Activated CD4-positive, CD25-positive, alpha-beta regulatory T cell treated with anti-CD3 and anti-CD28 coated beads, Interleukin-2, amount 50 U/mL, for 72 hours (primary cell): ENCODE data around the gene ARHGAP4.

Experiments used
- DNase-seq: peaks from one replicate; pipeline ENCODE4 v3.0.0; 2021

The ARHGAP4 gene

DNA sequence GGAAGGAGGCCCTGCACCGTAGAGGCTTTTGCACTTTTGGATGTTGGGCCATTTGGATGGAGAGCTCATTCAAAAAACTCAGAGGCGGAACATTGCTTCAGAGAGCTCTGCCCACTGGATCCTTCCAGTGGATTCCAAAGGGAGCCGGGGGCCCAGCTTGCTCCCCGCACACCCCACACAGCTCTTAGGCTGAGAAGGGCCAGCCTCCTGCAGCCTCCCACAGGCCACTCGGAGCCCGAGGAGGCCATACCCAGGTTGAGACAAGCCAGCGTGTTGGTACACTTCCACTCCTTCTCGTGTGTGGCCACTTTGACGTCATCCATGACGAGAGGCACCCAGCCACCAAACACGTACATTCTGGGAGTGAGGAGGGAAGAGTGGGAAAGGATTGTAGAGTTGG is 35.2 kb upstream of the ARHGAP4 start:
- no peak for DNase-seq

DNA sequence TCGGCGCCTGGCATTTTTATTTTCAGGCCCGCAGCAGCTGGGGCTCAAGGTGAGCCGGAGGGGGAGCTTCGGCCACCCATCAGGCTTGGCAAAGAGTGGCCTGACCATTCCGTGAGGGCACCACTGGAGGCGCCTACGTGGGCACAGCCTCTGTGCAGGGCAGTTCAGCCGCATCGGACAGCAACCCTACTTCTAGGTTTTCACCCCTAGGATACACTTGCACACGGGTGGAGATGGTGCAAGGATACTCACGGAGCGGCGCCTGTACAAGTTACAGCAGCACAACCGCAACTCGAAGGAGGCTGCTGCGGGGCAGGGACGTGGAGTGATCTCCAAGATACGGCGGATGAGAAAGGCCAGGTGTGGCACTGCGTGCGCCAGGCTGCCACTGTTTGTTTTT is 34.7 kb upstream of the ARHGAP4 start:
- DNase-seq, result no peak

DNA sequence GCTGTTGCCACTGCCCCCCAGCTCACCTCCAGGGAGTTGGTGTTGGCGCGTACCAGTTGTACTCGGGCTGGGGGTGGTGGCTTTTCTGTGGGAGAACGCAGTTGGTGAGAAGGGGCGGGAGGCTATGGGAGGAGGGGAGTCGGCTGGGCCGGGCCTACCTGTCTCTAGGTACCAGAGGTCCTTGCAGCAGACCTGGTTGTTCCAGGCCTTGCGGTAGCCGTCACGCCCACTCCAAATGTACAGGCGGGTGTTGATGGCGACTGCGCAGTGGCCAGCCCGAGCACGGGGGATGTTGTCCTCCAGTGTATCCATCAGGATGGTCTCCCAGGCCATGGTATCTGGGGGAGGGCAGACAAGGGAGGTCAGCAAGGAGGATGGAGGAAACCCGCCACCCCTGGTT is 34.0 kb upstream of the ARHGAP4 start:
- no peak for DNase-seq

DNA sequence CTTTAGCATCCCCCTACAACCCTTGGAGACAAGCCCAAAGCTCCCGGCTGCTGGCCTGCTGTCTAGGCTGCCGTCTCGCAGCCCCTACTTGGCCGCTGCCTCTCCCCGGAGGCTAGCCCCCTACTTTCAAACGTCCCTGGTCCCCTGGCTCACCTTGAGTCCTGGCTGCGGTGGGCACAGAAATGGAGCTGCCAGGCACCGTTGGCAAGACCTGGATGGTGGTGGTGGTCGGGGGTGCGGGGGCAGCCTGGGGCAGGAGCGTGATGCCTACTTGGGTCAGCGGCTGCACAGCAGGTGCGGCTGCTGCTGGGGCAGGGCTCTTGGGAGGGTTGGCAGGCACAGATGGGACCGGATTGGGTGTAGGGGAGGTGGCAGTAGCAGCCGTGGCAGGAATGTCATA is 33.6 kb upstream of the ARHGAP4 start:
- DNase-seq, result no peak

DNA sequence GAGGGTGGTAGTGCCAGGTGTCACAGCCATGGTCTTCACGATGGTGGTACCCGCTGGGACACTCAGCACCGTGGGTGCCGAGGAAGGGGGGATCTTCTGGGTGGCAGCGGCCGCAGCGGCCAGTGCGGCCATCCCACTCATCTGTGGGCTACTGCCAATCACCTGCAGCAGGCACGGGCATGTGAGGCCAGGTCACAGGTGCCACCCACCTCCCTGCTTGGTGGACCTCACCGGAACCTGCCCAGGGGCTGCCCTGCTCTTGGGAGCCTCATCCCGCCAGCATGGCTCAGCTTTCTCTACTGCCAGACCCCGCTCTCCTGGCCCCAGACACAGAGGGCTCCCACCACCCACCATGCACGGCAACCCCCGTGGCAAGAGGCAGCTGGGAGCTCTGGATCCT is 32.5 kb upstream of the ARHGAP4 start:
- DNase-seq, result no peak

DNA sequence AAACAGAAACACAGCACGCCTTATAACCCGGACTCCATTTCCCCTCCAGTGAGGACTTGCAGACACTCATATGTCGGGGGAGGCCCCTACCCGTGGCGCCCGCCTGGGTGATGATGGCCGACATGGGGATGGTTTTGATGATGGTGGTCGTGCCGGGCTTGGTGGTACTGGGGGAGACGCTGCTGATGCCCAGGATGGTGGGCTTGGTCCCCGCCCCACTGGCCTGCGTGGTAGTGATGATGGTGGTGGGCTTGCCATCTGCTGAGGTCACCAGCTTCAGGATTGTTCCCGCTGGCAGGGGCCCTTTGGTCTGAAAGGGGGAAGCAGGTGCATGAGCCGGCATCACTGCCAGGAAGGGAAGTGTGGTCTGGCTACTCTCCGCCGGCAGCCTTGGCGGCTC is 31.2 kb upstream of the ARHGAP4 start:
- DNase-seq, result no peak

DNA sequence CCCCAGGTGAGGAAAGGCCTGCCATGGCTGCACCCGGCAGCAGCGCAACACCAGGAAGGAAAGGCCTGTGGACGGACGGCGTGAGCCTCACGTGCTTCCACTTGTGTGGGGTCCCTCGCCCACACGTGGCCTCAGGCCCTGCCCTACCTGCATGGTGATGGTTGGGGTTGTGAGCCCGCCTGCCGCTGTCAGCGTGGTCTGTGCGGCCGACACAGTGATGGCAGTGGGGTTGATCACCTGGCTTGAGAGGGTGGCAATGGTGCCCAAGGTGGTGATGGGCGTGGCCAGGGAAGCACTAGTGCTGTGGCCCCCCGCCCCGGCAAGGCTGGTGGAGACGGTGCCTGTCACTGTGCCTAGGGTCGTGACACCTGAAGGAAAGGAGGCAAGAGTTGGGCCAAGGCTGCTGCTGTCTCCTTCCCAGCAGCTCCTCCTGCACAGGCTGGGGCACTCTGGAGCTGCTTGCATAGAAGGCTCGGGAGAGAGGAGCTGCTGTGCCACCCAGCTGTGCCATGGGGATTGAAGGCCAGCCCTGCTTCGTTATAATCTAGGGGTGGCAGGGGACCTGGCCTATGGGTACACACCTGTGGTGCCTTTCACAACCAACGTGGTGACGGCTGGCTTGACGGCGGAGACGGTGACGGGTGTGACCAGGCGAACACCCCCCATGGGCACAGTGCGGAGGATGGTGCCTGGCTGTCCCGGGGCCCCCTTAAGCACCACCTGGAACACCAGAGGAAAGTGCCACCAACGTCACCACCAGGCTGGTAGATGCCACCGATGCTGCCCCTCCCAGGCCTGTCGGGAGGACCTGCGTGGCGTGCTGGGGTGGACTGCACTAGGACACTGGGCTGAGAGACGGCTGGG is 30.2 kb upstream of the ARHGAP4 start:
- no peak for DNase-seq

DNA sequence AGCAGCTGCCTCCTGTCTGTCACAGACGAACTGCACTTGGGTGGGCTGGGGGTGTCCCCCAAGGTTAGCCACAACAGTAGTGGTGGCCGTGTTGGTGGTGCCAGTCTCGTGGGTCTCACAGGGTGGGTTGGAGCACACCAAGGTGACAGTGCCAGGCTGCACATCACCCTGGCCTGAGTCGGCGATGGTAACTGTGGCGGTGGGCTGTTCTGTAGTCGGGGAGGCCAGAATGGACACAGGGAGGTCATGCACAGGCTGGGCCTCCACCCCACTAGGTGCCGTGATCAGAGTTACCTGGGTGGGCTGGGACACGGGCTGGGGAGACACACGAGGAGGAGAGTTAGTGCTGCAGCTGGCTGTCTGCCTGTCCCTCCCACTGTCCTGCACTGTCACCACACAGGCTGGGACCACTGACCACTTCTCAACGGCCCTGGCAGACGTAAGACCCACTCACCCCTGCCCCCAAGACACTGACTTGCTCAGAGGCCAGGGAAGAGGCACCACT is 29.2 kb upstream of the ARHGAP4 start:
- DNase-seq, result no peak

DNA sequence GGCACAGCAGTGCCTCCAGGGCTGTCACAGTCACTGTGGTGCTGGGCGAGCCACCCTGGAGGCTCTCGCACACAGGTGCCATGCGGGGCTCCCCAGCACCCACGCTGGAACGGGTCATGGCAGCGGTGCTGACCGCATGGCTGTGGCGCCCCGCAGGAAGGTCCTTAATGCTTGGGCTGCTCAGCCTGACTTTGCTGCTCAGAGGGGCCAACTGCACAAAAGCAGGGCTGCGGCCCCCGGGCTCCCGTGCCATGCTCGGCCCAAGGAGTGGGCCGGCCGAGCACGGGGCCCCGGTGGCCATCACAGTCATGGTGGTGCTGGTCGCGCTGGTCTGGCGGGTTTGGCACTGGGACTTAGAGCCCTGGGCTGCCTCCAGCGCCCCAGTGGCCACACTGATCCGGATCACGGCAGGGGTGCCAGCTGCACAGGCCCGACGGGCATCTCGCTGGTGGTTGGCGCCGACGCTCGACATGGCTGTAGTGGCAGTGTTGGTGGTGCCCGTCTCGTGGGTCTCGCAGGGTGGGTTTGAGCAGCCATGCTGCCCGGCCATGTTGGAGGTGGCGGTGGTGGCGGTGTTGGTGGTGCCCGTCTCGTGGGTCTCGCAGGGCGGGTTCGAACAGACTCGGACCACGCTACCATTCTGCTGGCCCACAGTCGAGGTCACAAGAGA is 28.6 kb upstream of the ARHGAP4 start:
- no peak for DNase-seq

DNA sequence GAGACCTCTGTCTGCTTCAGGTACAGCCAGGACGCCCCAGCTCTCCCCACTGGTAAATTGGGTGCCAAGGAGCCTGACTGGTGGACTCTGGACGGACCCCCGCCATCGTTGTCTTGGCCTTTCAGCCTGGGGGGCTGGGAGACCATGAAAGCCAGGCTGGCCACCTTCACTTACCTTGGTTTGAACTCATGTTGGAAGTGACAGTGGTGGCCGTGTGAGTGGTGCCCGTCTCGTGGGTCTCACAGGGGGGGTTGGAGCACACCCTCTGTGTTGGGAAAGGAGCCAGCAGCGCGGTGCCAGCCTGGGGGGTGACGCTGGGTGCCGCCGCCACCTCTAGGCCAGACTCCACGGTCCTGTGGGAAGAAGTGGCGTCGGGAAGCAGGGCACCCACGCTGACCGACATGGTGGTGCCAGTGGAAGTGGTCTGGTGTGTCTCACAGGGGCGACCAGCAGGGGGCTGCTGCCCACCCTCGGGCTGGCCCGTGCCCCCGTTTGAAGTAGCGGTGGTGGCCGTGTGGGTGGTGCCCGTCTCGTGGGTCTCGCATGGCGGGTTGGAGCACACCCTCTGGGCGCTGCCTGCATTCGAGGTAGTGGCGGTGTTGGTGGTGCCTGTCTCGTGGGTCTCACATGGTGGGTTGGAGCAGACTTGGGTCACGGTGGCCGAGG is 28.0 kb upstream of the ARHGAP4 start:
- DNase-seq, result no peak

DNA sequence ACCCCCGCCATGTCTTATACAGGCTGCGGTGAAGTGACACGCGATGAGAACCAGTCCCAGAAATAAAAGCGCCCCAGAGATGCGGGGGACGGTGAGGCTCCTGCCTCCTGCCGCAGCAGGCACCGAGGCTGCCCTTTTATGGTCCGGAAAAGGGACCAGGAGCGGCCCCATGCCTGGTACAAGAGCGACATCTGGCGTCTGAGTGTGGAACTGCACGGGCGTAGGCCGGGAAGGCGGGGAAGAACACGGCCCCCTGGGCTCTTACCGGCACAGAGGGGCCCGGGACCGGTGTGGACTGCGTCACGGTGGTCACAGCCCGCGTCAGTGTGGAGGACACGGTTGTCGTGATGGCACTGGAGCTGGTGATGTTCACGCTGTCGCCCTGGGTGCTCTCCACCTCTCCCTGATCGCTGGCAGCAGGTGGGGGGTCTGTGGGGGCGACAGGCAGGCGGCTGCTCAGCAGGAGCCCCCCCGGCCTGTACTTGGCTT is 27.3 kb upstream of the ARHGAP4 start:
- peak; percentile 84 for DNase-seq

DNA sequence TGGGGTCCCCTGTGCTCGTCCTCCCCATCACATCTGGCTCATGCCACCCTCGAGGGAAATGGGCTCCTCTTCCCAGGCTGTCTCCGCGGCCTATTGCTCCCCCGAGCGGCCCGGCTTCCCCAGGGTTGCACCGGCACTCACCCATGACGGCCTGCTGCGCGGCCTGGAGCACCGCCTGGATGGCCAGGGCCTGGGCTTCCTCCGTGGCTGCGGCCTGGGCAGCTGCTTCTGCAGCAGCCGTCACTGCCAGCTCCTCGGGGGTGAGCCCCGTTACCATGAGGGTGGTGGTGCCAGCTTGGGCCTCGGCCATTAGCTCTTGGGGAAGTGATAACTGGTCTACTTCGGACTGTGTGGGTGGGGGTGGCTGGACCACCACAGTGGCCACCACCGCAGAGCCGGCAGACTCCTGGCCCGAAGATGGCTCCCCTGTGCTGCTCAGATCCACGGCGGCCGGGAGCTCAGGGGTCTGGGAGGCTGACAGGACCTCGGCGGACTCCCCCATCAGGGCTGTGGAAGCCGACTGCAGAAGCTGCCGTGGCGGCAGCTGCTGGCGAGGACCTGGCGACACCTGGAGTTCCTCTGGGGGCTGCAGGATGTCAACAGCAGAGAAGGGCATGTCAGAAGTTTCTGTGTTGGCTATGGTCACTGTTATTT is 26.4 kb upstream of the ARHGAP4 start:
- DNase-seq, result no peak

DNA sequence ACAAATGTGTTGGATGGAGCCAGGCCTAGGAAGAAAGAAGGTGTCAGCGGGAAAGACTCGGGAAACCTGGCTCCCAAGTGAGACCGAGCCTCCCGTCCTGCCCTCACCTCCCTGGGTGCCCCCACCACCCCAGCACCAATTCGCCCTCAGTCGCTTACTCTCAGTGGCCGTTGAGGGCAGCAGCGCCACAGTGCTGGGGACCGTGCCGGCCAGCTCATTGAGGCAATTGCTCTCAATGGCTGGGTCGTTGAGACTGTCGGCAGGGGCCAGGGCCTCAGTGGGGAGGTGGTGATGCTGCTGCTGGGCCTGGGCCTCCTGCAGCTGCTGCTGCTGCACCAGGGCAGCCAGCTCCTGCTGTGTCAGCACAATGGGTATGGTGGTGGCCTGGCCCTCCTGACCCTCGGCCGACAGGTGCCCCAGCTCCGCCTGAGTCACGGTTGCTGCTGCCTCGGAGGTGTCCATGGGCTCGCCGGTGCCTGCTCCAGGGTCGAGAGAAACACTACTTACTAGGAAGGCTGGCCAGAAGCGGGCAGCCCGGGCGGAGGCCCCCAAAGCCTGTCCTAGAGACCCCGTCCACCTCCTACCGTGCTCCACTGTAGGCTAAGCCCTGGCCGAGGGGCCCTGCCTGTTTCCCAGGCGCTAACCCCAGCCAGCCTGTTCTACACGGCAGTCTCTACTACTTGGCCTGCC is 25.8 kb upstream of the ARHGAP4 start:
- DNase-seq, result no peak

DNA sequence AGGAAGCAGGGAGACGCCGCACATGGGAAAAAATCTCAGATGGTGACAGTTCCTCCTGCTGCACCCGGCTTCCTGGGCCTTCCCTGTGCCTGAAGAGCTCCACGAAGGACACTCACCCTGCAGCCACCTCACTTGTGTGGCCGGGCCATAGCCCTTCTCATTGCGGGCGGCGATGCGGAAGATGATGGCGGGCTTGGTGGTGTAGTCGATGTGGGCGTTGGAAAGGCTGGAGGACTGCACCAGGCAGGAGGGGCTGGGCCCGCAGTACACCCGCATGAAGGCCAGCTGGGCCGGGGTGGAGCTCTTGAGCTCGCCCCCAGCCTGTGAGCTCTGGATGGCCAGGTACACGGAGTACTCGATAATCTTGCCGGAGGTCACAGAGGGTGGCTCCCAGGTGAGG is 24.1 kb upstream of the ARHGAP4 start:
- DNase-seq, result no peak

DNA sequence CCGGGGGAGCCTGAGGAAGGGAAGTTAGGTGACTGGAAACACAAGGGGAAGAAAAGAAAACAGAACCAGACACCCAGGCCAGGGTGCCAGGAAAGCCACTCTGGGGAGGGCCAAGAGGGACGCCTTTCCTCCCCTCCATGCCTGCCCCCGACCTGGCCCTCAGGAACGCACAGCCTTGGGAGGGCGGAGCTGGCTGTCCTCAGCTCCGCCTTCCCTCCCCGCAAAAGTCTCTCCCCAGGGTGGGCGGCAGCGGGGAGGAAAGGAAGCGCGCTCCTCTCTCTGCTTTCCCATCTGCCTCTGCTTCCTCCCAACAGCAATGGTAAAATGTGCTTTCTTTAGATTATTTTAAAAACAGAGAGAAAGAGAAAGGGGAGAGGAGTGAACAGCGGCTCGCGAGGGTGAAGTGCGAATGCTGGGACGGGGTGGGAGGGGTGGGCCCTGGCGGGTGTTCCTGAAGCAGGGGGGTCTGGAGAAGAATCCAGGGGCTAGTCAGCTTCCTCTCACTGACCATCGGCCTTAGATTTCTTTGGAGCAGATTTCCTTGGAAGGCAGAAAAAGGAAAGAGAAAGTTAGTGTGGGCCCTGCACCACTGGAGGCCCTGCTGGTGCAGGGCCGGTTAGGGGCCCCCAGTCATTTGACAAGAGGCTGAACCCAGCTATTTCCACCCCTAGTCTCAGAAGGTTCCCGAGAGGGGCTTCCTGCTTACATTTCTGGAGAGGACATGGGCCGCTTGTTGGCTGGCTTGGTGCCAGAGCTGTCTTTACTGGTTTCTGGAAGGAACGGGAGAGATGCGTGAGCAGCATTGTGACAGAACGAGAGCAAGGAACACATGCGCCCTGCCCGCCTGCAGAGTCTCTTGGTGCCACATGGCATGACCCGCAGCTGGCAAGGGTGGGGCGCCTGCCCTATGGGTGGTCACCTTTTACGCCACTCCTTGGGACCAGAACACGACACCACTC is 23.1 kb upstream of the ARHGAP4 start:
- DNase-seq, result no peak

DNA sequence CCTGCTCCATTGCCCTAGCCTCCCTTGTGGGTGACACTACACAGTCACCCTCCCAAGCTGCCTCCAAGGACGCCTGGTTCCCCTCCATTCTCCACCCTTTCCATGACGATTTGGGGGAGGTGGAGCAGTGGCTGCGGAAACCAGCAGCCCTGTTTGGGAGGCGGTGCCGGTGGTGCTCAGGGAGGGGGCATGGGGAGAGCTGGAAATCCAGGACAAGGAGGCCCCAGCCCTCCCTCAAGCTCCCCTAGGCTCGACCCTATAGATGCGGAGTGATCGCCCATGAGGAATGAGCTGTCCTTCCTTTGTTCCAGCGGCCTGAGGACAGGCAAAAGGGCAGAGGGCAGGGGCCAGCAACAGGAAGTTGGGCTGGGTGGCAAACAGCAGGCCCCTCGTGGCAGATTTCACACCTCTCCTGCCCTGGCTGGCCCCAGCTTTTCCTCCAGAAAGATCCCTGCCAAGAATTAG is 22.0 kb upstream of the ARHGAP4 start:
- no peak for DNase-seq

DNA sequence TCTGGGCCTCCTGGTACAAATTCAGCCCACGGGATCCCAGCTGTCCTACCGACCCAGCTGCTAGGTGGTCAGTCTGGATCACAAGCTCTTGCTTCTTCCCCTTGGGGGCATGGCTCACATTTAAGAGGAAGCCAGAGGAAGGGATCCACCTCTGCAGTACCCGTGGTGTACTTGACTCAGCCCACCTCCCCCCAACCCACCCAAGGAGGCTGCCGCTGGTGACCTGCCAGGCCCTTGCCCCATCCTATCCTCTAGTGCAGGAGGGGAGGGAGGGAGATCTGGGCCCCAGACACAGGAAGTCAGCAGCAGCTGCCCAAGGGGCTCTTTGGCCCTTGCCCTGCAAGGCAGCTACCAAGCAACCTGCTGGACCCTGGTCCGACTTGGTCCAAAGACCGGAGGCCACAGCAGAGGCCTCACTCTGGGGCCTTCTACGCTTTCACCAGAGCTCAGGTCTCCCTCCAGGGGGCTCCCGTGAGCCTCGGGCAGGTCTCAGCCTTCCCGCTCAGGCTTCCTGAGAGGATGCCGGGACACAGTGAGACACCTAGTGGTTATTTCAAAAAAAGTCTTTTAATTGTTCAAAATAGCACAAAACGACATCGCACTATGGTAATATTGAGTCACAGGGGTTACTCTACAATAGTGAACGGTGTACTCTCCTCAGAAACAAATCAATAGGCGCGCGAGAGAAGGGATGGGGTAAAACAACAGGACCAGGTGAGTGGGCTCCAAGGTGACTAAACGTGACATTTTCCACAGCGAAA is 21.1 kb upstream of the ARHGAP4 start:
- DNase-seq, result peak; percentile 72

DNA sequence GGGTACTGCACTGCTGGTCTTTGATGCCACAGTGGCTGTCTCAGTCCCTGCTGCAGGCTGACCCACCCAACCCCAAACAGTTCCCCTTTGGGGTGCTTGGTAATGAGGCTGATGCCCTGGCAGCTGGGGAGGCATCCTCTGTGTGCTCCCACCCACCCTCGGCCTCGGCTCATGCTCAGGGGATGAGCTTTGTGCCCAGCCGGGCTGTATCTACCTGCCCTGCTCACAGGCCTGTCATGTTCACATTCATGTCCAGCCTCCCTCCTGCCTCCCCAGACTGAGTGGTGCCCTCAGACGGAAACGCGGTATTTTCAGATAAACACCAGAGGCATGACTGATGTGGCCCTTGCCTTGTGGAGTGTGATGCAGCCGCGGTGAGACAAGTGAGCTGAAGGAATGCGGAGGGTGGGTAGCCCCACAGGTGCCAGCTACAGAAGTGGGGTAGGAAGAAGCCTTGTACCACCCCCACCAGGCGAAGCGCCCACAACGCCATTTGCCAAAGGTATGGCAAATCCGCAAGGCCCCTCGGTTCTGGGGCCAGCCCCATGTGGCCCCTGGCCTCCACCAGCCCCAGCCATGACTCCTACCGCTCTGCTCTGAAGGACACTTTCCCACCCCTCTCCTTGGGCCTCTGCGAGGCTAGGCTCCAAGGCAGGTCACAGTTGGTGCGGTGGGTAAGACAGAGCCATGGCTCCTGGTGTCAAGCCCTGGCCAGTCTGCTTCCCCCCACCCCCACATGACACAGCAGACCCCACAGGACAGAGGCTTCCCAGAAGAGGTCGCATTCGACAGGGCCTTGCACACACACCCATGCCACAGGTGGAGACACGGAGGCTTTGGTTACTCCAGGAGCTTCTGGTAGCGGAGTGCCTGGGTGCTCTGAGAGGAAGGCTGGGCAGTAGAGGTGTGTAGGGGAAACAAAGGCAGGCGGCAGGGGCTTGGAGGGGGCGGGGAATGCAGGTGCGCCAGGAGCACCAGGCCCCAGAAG is 20.2 kb upstream of the ARHGAP4 start:
- no peak for DNase-seq

DNA sequence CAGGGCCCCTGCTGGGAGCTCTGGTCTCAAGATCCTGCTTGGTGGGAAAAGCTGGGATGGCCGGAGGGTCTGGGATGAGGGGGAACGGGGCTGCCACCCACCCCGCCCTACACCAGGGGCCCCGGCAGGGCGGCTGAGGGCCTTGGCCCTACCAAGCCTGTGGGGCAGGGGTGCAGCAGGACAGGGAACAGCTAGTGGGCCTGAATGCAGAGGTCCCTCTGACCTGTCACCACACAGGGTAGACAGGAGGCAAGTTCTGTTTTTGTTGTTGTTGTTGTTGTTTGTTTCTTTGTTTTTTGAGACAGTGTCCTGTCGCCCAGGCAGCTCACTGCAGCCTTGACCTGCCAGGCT is 18.7 kb upstream of the ARHGAP4 start:
- no peak for DNase-seq
